Naive B cell (primary cell): Measurements from ENCODE around the gene COG4. TPM values are rescaled to one million over a fixed set of nuclear protein-coding genes. Genes with fewer than 3 reads are reported as not detected.
"Not testable (repeated sequence)": the region's sequence is repeated elsewhere in the genome, so short reads cannot be mapped to it uniquely, and the experiment has no call there.

ENCODE experiments used
- ATAC-seq, 2 donors: fragments of 150-1000 bp; cut with Tn5 transposase; 2 replicates each; pipeline ENCODE4 v1.10.0; 2021; ENCODE audit warnings: low read depth in 2 of 2, mild to moderate bottlenecking in 2 of 2, moderate library complexity in 2 of 2
- DNase-seq: peaks from one replicate; pipeline ENCODE4 v3.0.0; 2022
- H3K27ac Mint-ChIP-seq, 6 donors: one replicate each; pipeline ENCODE4 v1.8.0; 2020 to 2022; ENCODE audit warnings: mild to moderate bottlenecking in 6 of 6, mixed read lengths in 6 of 6, moderate library complexity in 5 of 6, inconsistent platforms in 2 of 6
- H3K27me3 Mint-ChIP-seq, 3 donors: one replicate each; pipeline ENCODE4 v1.8.0; 2021 to 2022; ENCODE audit warnings: mixed read lengths in 3 of 3, mild to moderate bottlenecking in 1 of 3
- H3K36me3 Mint-ChIP-seq, 2 donors: one replicate each; pipeline ENCODE4 v1.8.0; 2020 to 2022; ENCODE audit warnings: mixed read lengths in 2 of 2, inconsistent platforms in 1 of 2, mild to moderate bottlenecking in 1 of 2
- H3K4me1 Mint-ChIP-seq, 3 donors: one replicate each; pipeline ENCODE4 v1.8.0; 2020 to 2022; ENCODE audit warnings: mixed read lengths in 3 of 3, inconsistent platforms in 1 of 3, mild to moderate bottlenecking in 1 of 3, moderate library complexity in 1 of 3
- H3K4me3 Mint-ChIP-seq, 8 donors: one replicate each; pipeline ENCODE4 v1.8.0; 2020 to 2022; ENCODE audit warnings: mild to moderate bottlenecking in 8 of 8, mixed read lengths in 8 of 8, moderate library complexity in 8 of 8, inconsistent platforms in 2 of 8
- H3K9me3 Mint-ChIP-seq, 7 donors: one replicate each; pipeline ENCODE4 v1.8.0; 2020 to 2022; ENCODE audit warnings: mixed read lengths in 7 of 7, mild to moderate bottlenecking in 5 of 7, inconsistent platforms in 2 of 7, moderate library complexity in 1 of 7
- polyA plus RNA-seq, 6 donors: library from polyadenylated mRNA; unstranded; fragments of 300-500 nt; fragmentation: Illumina TruSeq; gene quantifications; one replicate each; pipeline ENCODE4 v1.2.3, GENCODE V29; 2021; ENCODE audit warnings: low read depth in 6 of 6

COG4 gene
- polyA plus RNA-seq, 6 donors from 2014 or later, result 41.7 to 83.4 (median 51.2) TPM

DNA sequence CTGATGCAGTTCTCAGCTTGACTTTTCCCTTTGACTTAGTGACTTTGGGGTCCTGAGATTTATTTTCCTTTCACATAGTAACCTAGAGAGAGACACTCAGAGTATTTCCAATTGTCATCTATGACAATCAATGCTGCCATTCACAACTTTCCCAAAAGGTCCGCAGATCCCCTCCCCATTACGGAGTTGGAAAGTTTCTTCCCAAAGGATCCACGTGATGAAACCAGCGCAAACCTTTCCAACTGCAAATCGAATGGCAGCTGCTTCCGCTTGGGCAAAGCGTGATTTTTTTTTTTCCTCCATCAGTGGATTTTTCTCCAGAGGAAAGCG is 69.5 kb downstream of the COG4 start:
- no peaks in the 10 kb centered on the region for H3K9me3 Mint-ChIP-seq
- DNase-seq (no peak), ATAC-seq (no peak)
- H3K27me3 Mint-ChIP-seq, result peaks cover 0 to 4% (median 0%) of the 10 kb centered on the region in 3 donors
- H3K36me3 Mint-ChIP-seq, result no peaks in the 10 kb centered on the region
- peak overlapping the region; percentile 90 to 96 (median 94) for H3K4me3 Mint-ChIP-seq
- H3K4me1 Mint-ChIP-seq, result peaks cover 5 to 33% (median 12%) of the 10 kb centered on the region in 3 donors
- H3K27ac Mint-ChIP-seq, result peak overlapping the region; percentile 84 to 98 (median 91)

DNA sequence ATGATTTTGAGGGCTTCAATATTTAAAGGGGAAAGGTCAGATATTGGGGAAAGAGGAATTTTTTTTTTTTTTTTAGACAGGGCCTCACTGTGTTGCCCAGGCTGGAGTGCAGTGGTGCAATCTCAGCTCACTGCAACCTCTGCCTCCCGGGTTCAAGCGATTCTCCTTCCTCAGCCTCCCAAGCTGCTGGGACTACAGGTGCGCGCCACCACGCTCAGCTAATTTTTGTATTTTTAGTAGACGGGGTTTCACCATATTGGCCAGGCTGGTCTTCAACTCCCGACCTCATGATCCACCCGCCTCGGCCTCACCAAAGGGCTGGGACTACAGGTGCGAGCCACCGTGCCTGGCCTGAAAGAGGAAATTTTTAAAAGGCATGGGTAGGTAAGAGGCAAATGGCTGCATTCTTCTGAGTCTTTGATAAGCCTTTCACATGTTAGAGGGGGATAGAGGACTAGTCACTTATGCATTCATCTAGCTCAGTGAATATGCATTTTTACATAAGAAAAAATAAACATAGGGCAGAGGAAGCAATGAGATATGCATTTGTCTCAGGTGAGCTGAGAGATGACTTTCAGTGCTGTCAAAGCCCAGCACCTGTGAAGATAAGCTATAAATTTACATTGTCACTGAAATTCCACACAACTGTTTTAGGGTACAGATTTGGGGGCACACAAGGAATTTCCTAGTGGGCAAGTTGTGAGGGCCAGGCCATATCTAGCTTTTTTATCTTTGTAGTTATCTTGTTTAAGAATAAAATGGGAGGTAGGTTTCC is 70.0 kb downstream of the COG4 start:
- Mint-ChIP-seq H3K27me3 (peaks cover 0 to 4% (median 0%) of the 10 kb centered on the region in 3 donors), H3K36me3 (no peaks in the 10 kb centered on the region), H3K4me1 (peaks cover 5 to 33% (median 12%) of the 10 kb centered on the region in 3 donors), H3K27ac (peak overlapping the region; percentile 51 to 96 (median 88)), H3K4me3 (peak overlapping the region; percentile 90 to 96 (median 94)), H3K9me3 (no peaks in the 10 kb centered on the region)
- DNase-seq (no peak), ATAC-seq (no peak)

DNA sequence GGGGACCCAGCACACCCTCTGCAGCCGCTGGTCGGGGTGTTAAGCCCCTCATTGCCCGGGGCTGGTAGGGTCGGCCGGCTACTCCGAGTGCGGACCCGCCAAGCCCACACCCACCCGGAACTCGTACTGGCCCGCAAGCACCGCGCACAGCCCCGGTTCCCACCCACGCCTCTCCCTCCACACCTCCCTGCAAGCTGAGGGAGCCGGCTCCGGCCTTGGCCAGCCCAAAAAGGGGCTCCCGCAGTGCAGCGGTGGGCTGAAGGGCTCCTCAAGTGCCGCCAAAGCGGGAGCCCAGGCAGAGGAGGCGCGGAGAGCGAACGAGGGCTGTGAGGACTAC is 72.4 kb downstream of the COG4 start:
- H3K36me3 Mint-ChIP-seq, H3K27ac Mint-ChIP-seq, H3K9me3 Mint-ChIP-seq, H3K27me3 Mint-ChIP-seq, DNase-seq, ATAC-seq: not testable (repeated sequence)
- Mint-ChIP-seq H3K4me1 (peaks cover 14 to 45% (median 16%) of the 10 kb centered on the region in 3 donors), H3K4me3 (peak overlapping the region in 1 of 8 donors; percentile 42)

- not testable (repeated sequence) for H3K9me3 Mint-ChIP-seq, H3K27me3 Mint-ChIP-seq, H3K36me3 Mint-ChIP-seq, DNase-seq, ATAC-seq, H3K27ac Mint-ChIP-seq
- peaks cover 14 to 39% (median 16%) of the 10 kb centered on the region in 3 donors for H3K4me1 Mint-ChIP-seq
- peak overlapping the region in 3 of 8 donors; percentile 0 to 14 (median 10) for H3K4me3 Mint-ChIP-seq
Observed at GRCh38 chr16:70450142-70451003, 73.0 kb downstream of the COG4 start.

- Mint-ChIP-seq H3K27me3 (peaks cover 0 to 4% (median 0%) of the 10 kb centered on the region in 3 donors), H3K4me1 (peaks cover 9 to 24% (median 9%) of the 10 kb centered on the region in 3 donors), H3K27ac (no peak overlapping the region), H3K4me3 (no peak overlapping the region), H3K36me3 (no peaks in the 10 kb centered on the region), H3K9me3 (no peaks in the 10 kb centered on the region)
- no peak for ATAC-seq
- no peak for DNase-seq
Observed at GRCh38 chr16:70448075-70448474, 75.3 kb downstream of the COG4 start.

GRCh38 chr16:70444249-70445063 is 78.9 kb downstream of the COG4 start:
- Mint-ChIP-seq H3K4me1 (peaks cover 4 to 22% (median 13%) of the 10 kb centered on the region in 3 donors), H3K27ac (no peak overlapping the region), H3K36me3 (no peaks in the 10 kb centered on the region), H3K4me3 (peak overlapping the region in 1 of 8 donors; percentile 36), H3K9me3 (no peaks in the 10 kb centered on the region), H3K27me3 (no peaks in the 10 kb centered on the region)
- ATAC-seq (no peak), DNase-seq (no peak)

GRCh38 chr16:70442344-70442743 is 81.0 kb downstream of the COG4 start:
- Mint-ChIP-seq H3K36me3 (no peaks in the 10 kb centered on the region), H3K27me3 (no peaks in the 10 kb centered on the region), H3K4me3 (peak overlapping the region in 1 of 8 donors; percentile 51), H3K9me3 (no peaks in the 10 kb centered on the region), H3K4me1 (peaks cover 19 to 30% (median 27%) of the 10 kb centered on the region in 3 donors), H3K27ac (peak overlapping the region in 1 of 6 donors; percentile 60)
- ATAC-seq, result no peak
- no peak for DNase-seq

DNA sequence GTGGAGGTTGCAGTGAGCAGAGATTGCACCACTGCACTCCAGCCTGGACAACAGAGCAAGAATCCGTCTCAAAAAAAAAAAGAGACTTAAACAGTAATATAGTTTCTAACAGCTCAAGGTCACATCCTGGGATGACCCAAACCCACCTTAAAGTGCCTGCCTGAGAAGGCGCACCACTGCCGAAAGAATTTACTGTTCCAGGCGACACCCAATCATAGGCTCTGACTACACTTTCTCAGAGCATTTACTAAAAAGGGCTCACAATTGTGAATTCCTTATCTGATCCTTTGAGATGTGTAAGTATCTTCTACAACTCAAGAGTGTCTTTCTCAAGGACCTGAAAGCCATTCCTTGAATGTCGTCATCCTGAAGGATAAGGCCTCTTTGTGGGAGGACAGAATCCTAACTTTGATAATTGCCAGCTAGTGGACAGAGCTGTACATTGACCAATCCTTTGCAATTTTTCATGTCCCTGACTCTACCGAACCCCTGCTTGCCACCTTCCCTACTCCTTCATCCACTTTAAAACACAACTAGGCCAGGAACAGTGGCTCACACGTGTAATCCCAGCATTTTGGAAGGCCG is 81.9 kb downstream of the COG4 start:
- peak overlapping the region in 4 of 8 donors; percentile 37 to 96 (median 69) for H3K4me3 Mint-ChIP-seq
- H3K9me3 Mint-ChIP-seq, result no peaks in the 10 kb centered on the region
- H3K27me3 Mint-ChIP-seq, result no peaks in the 10 kb centered on the region
- ATAC-seq, result no peak
- no peak for DNase-seq
- H3K27ac Mint-ChIP-seq, result no peak overlapping the region
- peaks cover 19 to 30% (median 27%) of the 10 kb centered on the region in 3 donors for H3K4me1 Mint-ChIP-seq
- no peaks in the 10 kb centered on the region for H3K36me3 Mint-ChIP-seq

DNA sequence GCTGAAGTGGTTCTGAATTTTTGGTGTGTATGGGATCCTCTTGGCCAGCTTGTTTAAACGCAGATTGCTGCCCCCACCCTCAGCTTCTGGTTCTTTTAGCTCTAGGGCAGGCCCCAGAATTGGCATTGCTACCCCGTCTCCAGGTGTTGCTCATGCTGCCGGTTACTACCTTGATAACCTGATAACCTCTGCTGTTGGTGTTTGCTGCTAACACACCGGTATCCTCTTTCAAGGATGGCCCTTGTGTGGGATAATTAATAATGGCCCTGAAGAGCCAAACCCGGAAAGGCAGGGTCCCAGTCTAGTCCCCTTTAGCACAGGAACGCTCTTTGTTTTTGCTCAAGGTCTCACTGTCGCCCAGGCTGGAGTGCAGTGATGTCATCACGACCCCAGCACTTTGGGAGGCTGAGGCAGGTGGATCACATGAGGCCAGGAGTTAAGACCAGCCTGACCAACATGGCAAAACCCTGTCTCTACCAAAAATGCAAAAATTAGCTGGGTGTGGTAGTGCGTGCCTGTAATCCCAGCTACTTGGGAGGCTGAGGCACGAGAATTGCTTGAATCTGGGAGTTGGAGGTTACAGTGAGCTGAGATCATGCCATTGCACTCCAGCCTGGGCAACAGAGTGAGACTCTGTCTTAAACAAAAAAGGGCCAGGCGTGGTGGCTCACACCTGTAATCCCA is 83.2 kb downstream of the COG4 start:
- DNase-seq (no peak), ATAC-seq (no peak)
- Mint-ChIP-seq H3K4me3 (peak overlapping the region; percentile 89 to 98 (median 96)), H3K27me3 (no peaks in the 10 kb centered on the region), H3K9me3 (no peaks in the 10 kb centered on the region), H3K36me3 (no peaks in the 10 kb centered on the region), H3K4me1 (peaks cover 21 to 39% (median 30%) of the 10 kb centered on the region in 3 donors), H3K27ac (peak overlapping the region in 3 of 6 donors; percentile 57 to 94 (median 88))

- peak; percentile 87 for DNase-seq
- peak; percentile 91 to 93 for ATAC-seq
- peaks cover 25 to 48% (median 39%) of the 10 kb centered on the region in 3 donors for H3K4me1 Mint-ChIP-seq
- H3K4me3 Mint-ChIP-seq, result peak within 1 kb of the TSS; percentile 91 to 99 (median 98)
- H3K27ac Mint-ChIP-seq, result peak within 1 kb of the TSS; percentile 88 to 99 (median 94)
- no peaks in the 10 kb centered on the region for H3K36me3 Mint-ChIP-seq
- no peaks in the 10 kb centered on the region for H3K9me3 Mint-ChIP-seq
- H3K27me3 Mint-ChIP-seq, result no peaks in the 10 kb centered on the region
Observed at GRCh38 chr16:70438969-70439862, 84.1 kb downstream of the COG4 start, which contains the start of gene ST3GAL2. ST3GAL2 (minus strand) TSS chr16:70439100; CDS start chr16:70398530, 40,570 bp downstream.

GRCh38 chr16:70438585-70438968 is 84.8 kb downstream of the COG4 start:
- Mint-ChIP-seq H3K27me3 (no peaks in the 10 kb centered on the region), H3K4me3 (peak overlapping the region; percentile 91 to 99 (median 96)), H3K27ac (peak overlapping the region in 3 of 6 donors; percentile 88 to 96 (median 94)), H3K36me3 (no peaks in the 10 kb centered on the region), H3K4me1 (peaks cover 31 to 55% (median 45%) of the 10 kb centered on the region in 3 donors), H3K9me3 (no peaks in the 10 kb centered on the region)
- ATAC-seq, result no peak
- no peak for DNase-seq
